Measurements from ENCODE around the gene PPP1R8.

DNA sequence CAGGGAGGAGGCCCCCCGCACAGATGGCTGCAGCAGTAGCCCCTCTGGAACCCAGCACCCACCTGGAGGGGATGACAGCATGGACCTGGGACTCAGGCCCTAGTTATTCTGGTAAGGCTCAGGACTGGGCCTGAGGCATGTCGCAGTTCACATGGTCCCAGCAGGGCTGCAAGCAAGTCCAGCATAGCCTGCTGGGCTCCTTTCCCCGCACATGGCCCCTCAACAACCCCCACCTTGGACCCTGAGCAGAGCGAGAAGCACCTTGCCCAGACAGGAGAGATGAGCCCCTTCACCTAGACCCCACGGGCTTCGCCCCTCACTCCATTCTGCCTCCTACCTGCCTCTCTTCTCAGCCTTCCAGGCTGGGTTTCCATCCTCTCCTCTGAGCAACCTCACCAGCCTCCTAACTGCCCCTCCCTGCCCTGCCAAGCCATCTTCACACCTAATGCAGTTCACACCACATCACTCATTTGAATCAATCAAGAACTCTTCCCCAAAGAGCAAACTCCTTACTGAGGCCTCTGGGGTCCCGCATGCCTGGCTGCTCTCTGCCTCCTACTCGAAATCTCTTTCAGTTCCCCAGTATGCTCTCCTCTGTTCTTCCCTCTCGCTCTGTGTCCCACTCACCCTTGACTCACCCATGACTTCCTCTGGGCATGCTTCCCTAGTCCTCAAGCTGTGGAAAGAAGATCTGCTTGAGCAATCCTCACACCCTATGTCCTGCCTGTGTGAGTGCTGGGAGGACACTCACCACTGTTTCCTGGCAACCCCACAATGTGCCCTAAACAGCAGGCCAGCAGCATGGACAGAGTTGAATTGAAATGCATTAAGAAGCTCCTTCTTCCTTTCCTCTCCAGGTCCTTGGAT is 32.3 kb downstream of the PPP1R8 start:
- TF ChIP-seq, protein P1, sequence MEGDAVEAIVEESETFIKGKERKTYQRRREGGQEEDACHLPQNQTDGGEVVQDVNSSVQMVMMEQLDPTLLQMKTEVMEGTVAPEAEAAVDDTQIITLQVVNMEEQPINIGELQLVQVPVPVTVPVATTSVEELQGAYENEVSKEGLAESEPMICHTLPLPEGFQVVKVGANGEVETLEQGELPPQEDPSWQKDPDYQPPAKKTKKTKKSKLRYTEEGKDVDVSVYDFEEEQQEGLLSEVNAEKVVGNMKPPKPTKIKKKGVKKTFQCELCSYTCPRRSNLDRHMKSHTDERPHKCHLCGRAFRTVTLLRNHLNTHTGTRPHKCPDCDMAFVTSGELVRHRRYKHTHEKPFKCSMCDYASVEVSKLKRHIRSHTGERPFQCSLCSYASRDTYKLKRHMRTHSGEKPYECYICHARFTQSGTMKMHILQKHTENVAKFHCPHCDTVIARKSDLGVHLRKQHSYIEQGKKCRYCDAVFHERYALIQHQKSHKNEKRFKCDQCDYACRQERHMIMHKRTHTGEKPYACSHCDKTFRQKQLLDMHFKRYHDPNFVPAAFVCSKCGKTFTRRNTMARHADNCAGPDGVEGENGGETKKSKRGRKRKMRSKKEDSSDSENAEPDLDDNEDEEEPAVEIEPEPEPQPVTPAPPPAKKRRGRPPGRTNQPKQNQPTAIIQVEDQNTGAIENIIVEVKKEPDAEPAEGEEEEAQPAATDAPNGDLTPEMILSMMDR (IDR thresholded peaks at IDR 0.05): no peak
- TF ChIP-seq POLR2A (IDR thresholded peaks at IDR 0.05): peak in 1 of 3 donors; percentile 58
